IPS DF 4.7 (cell line): ENCODE data around the gene PDGFRB.
"Not testable (repeated sequence)": the region's sequence is repeated elsewhere in the genome, so short reads cannot be mapped to it uniquely, and the experiment has no call there.

Source experiments
- DNase-seq: peaks from one replicate; pipeline ENCODE4 v3.0.0-alpha.2; 2013; ENCODE audit warnings: low spot score; ENCODE audit errors: extremely low read depth

Gene PDGFRB

GRCh38 chr5:150085191-150085912, 70.3 kb downstream of the PDGFRB start:
- no peak for DNase-seq

GRCh38 chr5:150084754-150085153, 70.9 kb downstream of the PDGFRB start:
- not testable (repeated sequence) for DNase-seq

- DNase-seq: no peak
These were observed 72.8 kb downstream of the PDGFRB start for GRCh38 chr5:150082889-150083288.

- no peak for DNase-seq
These were observed 73.3 kb downstream of the PDGFRB start for GRCh38 chr5:150082374-150082773.

GRCh38 chr5:150081541-150082283, 73.9 kb downstream of the PDGFRB start:
- DNase-seq: no peak

- no peak for DNase-seq
These were observed 74.8 kb downstream of the PDGFRB start for GRCh38 chr5:150080696-150081435.

- DNase-seq: no peak
These were observed 75.7 kb downstream of the PDGFRB start for GRCh38 chr5:150079909-150080461.

GRCh38 chr5:150078802-150079689, 76.6 kb downstream of the PDGFRB start:
- DNase-seq: no peak

GRCh38 chr5:150077996-150078801, 77.4 kb downstream of the PDGFRB start:
- no peak for DNase-seq

- no peak for DNase-seq
These were observed 78.6 kb downstream of the PDGFRB start for GRCh38 chr5:150077060-150077459.

GRCh38 chr5:150075806-150076205, 79.8 kb downstream of the PDGFRB start:
- no peak for DNase-seq

- no peak for DNase-seq
These were observed 80.4 kb downstream of the PDGFRB start for GRCh38 chr5:150075233-150075632.

GRCh38 chr5:150073677-150074076, 82.0 kb downstream of the PDGFRB start:
- no peak for DNase-seq

GRCh38 chr5:150073086-150073625, 82.5 kb downstream of the PDGFRB start:
- no peak for DNase-seq

GRCh38 chr5:150070821-150071220, 84.8 kb downstream of the PDGFRB start:
- DNase-seq: no peak

- no peak for DNase-seq
These were observed 85.7 kb downstream of the PDGFRB start for GRCh38 chr5:150069672-150070627.

- no peak for DNase-seq
These were observed 86.5 kb downstream of the PDGFRB start for GRCh38 chr5:150068961-150069645.

GRCh38 chr5:150068472-150068871, 87.2 kb downstream of the PDGFRB start:
- no peak for DNase-seq
